Liver (tissue), 3 donors: ENCODE measurements around the gene CS.

ENCODE experiments used
- ATF3 ChIP-seq: IDR thresholded peaks from 2 replicates; pipeline ENCODE4 v1.6.1; 2016; ENCODE audit warnings: antibody characterized with exemption
- CTCF ChIP-seq: fragments of 150-350 bp; IDR thresholded peaks from 2 replicates; pipeline ENCODE4 v1.5.1; 2017; ENCODE audit warnings: improper control_type of control experiment, low read depth, low read length; ENCODE audit not compliant: missing input control
- EGR1 ChIP-seq, 2 donors: IDR thresholded peaks; 2 replicates each; pipeline ENCODE4 v1.6.1; 2016 to 2018; ENCODE audit warnings: antibody characterized with exemption in 2 of 2, low read depth in 2 of 2
- GABPA ChIP-seq, 2 donors: IDR thresholded peaks in 1 of 2; conservative IDR thresholded peaks in 1 of 2; 2 replicates each; pipeline ENCODE4 v1.6.1; 2016; ENCODE audit warnings: antibody characterized with exemption in 2 of 2, mild to moderate bottlenecking in 1 of 2, moderate library complexity in 1 of 2
- HNF4G ChIP-seq: IDR thresholded peaks from 2 replicates; pipeline ENCODE4 v1.6.1; 2016; ENCODE audit warnings: antibody characterized with exemption
- JUND ChIP-seq, 2 donors: IDR thresholded peaks; 2 replicates each; pipeline ENCODE4 v1.6.1; 2016; ENCODE audit warnings: antibody characterized with exemption in 2 of 2
- MAX ChIP-seq: IDR thresholded peaks from 2 replicates; pipeline ENCODE4 v1.6.1; 2016; ENCODE audit warnings: antibody characterized with exemption
- REST ChIP-seq: IDR thresholded peaks from 2 replicates; pipeline ENCODE4 v1.6.1; 2016; ENCODE audit warnings: antibody characterized with exemption, mild to moderate bottlenecking
- TAF1 ChIP-seq: conservative IDR thresholded peaks from 2 replicates; pipeline ENCODE4 v1.6.1; 2016; ENCODE audit warnings: antibody characterized with exemption, mild to moderate bottlenecking
- ZBTB33 ChIP-seq: IDR thresholded peaks from 2 replicates; pipeline ENCODE4 v1.6.1; 2016; ENCODE audit warnings: antibody characterized with exemption
- donor health status: healthy.
- donor health status: healthy.

- TF ChIP-seq CTCF = no peak
- no peak for TF ChIP-seq ZBTB33
- no peak for TF ChIP-seq ATF3
- no peak for TF ChIP-seq HNF4G
- no peak for TF ChIP-seq MAX
- TF ChIP-seq GABPA (IDR thresholded peaks at IDR 0.05 in 1 of 2, conservative IDR thresholded peaks at IDR 0.05 in 1 of 2) = no peak
- TF ChIP-seq JUND (IDR thresholded peaks at IDR 0.05) = no peak
- no peak for TF ChIP-seq TAF1
- TF ChIP-seq EGR1 (IDR thresholded peaks at IDR 0.05; ENCODE audit: low read depth in 2 of 2) = no peak
- TF ChIP-seq REST = no peak
Observed at GRCh38 chr12:56315249-56315621, 15.1 kb upstream of the CS start.
